ENCODE data around the gene ST8SIA1.

DNA sequence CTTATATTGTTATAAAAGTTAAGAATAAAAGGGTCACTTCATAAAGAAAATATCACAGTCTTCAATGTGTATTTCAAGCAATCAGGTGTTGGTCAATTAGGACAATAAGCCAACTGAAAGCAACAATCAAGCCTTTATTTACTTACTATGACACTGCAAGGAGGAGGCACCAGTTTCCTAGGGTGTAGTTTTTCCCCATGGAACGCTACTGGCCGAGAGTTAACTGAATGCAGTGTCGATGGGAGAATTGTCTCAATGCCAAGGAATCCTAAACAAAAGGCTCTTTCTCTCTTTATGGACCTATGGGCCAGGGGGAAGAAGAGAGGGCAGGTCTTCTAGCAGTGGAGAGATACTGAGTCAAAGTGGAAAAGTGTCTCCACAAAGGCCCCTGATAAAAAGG, 146.1 kb downstream of the ST8SIA1 start:
- TF ChIP-seq, protein P1, sequence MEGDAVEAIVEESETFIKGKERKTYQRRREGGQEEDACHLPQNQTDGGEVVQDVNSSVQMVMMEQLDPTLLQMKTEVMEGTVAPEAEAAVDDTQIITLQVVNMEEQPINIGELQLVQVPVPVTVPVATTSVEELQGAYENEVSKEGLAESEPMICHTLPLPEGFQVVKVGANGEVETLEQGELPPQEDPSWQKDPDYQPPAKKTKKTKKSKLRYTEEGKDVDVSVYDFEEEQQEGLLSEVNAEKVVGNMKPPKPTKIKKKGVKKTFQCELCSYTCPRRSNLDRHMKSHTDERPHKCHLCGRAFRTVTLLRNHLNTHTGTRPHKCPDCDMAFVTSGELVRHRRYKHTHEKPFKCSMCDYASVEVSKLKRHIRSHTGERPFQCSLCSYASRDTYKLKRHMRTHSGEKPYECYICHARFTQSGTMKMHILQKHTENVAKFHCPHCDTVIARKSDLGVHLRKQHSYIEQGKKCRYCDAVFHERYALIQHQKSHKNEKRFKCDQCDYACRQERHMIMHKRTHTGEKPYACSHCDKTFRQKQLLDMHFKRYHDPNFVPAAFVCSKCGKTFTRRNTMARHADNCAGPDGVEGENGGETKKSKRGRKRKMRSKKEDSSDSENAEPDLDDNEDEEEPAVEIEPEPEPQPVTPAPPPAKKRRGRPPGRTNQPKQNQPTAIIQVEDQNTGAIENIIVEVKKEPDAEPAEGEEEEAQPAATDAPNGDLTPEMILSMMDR (IDR thresholded peaks at IDR 0.05), result no peak
- no peak for TF ChIP-seq POLR2A (IDR thresholded peaks at IDR 0.05)
